ENCODE measurements around the gene PPP6R1.
"Not testable (repeated sequence)": the region's sequence is repeated elsewhere in the genome, so short reads cannot be mapped to it uniquely, and the experiment has no call there.

Gene PPP6R1

GRCh38 chr19:55224679-55225414, 34.0 kb downstream of the PPP6R1 start:
- DNase-seq (ENCODE audit: low read depth), result not testable (repeated sequence)

- no peak for DNase-seq (ENCODE audit: low read depth)
These were observed 34.7 kb downstream of the PPP6R1 start for GRCh38 chr19:55224038-55224665.

DNA sequence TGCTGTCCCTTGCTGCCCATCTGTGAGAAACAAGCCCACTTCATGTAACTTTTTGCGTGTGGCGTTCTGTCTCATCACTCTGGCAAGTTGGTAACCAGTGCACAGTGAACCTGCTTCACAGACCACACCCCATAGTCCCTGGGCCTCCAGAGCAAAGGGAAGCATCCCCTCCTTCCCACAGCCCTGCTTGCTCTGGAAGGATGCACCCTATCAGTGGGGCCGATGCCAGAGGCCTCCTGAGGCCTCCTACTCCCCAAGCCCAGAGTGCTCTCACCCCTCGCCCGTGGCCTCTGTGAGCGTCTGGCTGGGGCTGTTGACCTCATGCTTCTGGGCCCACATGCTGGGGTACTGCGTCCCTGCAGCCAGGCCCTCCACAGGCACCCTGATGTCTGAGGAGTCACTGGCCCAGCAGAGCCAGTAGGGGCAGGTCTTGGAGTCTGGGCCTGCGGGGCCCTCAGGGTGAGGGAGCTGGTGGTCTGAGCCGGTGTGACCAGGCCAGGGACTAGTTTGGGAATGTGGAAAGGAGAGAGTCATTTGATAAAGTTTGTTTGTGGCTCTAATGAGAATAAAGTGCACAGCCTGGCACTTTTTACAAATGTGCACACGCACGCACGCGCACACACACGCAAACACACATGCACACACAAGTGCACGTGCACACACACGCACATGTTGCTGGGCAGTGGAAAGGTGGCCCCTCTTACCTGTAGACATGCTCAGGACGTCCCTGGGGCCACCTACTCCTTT, 35.4 kb downstream of the PPP6R1 start:
- no peak for DNase-seq (ENCODE audit: low read depth)

DNA sequence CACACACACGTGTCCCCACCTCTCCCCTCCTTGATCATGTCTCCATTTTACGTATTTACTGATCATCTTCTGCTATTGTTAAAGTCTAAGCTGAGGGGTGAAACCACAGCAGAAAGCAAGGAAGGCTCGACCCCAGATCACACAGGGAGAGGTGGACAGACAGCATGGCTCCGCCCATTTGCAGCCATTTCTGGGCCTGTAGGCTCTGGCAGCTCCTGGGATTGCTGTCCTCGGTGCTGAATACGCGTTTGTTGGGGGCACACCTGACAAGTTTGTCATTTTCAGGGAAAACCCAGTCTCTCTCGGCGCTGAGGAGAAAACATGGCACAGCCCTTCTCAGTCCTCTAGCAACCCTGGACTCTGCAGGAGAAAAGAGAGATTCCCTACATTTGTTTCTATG, 38.3 kb downstream of the PPP6R1 start:
- DNase-seq (ENCODE audit: low read depth), result no peak

- DNase-seq (ENCODE audit: low read depth), result peak; percentile 97
These were observed 42.2 kb downstream of the PPP6R1 start for GRCh38 chr19:55216461-55217198.

- no peak for DNase-seq (ENCODE audit: low read depth)
These were observed 45.3 kb downstream of the PPP6R1 start for GRCh38 chr19:55213547-55213946.

DNA sequence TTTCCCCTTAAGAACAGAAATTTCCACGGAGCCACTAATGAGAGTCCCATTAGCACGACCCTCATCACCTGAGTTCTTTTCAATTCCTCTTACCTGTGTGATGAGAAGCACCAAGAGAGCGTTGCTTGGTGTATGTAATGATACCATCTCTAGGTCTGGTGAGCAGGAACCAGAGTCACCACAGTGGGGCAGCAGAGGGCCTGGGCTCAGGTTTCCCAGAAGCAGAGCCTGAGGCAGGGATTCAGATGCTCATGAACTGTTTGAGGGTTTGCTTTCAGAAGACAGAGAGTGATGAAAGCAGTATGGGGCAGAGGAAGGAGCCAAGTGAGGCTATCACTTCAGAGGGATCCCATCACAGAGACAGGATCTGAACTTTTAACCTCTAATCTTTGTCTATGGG, 46.4 kb downstream of the PPP6R1 start:
- DNase-seq (ENCODE audit: low read depth), result no peak

- peak; percentile 71 for DNase-seq (ENCODE audit: low read depth)
These were observed 48.9 kb downstream of the PPP6R1 start for GRCh38 chr19:55209693-55210472.

GRCh38 chr19:55208880-55209692, 49.7 kb downstream of the PPP6R1 start, which contains the start of gene PTPRH:
Gene PTPRH (minus strand): TSS chr19:55209501. CDS start chr19:55209433, 68 bp downstream.
- no peak for DNase-seq (ENCODE audit: low read depth)

- peak; percentile 60 for DNase-seq (ENCODE audit: low read depth)
These were observed 51.9 kb downstream of the PPP6R1 start for GRCh38 chr19:55206664-55207500.

DNA sequence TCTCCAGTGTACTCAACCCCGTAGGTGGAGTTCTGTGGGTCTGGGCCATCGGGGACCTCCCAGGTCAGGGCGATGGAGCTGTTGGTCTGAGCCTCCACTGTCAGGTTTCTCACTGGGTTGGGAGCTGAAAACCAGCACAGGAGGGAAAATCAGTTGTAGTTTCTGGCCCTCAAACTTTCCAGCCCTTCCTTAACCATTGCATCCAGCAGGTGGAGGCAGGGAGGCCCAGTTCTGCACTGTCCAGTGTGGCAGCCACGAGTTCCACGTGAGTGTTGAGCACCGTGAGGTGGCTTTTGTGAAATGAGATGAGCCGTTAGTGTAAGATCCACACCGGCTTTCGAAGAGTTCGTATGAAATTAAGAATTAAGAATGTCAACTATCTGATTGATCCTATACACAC, 56.6 kb downstream of the PPP6R1 start:
- not testable (repeated sequence) for DNase-seq (ENCODE audit: low read depth)

DNA sequence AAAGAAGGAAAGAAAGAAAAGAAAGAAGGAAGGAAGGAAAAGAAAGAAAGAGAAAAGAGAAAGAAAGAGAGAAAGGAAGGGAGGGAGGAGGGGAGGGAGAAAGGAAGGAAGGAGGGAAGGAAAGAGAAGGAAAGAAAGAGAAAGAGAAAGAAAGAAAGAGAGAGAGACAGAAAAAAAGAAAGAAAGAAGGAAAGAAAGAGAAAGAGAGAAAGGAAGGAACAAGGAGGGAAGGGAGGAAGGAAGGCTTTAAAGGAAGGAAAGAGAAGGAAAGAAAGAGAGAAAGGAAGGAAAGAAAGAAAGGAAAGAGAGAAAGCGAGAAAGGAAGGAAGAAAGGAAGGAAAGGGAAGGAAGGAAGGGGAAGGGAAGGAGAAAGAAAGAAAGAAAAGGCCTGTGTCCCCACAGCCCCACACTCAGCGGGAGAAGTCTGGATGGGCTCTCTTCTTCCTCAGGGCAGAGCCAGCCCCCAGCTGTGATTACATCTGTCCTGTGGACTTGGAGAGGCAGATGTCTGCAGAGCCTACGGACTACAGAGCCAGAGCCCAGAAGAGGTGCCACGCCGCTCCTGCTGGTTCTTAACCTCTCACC, 59.1 kb downstream of the PPP6R1 start:
- no peak for DNase-seq (ENCODE audit: low read depth)

GRCh38 chr19:55198651-55199050, 60.2 kb downstream of the PPP6R1 start:
- DNase-seq (ENCODE audit: low read depth), result no peak

DNA sequence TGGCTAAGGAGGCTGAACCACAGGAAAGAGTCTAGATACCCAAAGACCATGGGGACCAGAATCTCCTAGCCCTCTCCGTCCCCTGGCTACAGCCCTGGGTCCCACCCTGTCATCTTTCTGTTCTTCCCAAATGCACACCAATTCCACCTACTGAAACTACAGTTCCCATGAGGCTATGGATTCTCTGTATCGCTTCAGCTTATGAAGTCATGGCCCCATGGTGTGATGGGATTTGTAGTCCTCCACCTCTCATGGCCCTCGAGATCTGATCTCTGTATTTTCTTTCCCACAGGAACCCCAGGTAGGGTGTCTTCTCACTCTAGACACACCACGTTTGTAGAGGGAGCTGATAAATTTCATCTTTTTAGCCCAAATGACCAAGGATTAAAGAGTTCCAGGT, 61.3 kb downstream of the PPP6R1 start:
- no peak for DNase-seq (ENCODE audit: low read depth)

DNA sequence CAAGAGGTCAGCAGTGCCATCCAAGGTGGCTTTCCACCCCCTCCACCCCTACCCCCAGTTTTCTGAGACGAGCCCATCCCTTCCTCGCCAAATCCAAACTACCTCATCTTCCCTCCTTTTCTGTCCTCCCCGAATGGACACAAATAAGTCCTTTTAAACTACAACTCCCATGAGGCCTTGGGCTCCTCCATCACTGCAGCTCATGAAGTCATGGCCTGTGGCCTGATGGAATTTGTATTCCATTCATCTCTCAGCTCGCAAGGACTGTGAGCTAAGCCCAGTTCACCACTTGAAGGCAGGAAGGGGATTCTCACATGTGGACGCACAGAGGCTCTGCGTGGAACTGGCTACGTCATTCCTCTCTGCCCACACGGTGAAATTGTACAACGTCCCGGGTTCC, 62.0 kb downstream of the PPP6R1 start:
- DNase-seq (ENCODE audit: low read depth), result no peak

DNA sequence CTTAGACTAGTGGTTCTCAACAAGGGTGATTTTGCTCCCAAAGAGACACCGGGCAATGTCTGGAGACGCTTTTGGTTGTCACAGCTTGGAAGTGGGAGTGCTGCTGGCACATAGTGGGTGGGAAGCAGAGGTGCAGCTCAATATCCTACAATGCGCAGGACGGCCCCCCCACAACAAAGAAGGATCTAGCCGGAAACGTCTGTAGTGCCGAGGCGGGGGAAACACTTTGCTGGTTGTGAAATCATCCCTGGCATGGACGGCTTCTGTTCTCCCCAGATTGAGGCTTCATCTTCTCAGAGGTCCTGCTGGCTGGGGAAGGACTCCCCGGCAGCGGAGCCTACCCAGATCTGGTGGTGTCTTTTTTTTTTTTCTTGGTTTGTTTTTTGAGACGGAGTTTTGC, 65.3 kb downstream of the PPP6R1 start:
- no peak for DNase-seq (ENCODE audit: low read depth)

DNA sequence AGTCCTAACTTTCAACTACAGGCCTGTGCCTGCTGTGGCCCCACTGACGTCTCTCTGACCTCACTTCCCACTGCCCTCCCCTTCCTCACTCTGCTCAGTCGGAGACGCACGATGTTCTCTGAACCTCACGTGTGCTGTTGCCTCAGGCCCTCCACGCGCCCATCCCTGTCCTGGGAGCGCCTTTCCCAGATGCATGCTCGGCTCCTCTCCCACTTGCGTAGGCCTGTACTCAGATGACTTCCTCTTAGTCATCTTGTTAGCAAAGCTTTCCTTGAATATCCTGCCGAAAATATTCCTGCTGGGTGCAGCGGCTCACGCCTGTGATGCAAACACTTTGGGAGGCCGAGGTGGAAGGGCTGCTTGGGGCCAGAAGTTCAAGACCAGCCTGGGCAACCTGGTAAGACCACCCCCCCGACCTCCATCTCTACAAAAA, 69.4 kb downstream of the PPP6R1 start:
- DNase-seq (ENCODE audit: low read depth), result peak; percentile 92

DNA sequence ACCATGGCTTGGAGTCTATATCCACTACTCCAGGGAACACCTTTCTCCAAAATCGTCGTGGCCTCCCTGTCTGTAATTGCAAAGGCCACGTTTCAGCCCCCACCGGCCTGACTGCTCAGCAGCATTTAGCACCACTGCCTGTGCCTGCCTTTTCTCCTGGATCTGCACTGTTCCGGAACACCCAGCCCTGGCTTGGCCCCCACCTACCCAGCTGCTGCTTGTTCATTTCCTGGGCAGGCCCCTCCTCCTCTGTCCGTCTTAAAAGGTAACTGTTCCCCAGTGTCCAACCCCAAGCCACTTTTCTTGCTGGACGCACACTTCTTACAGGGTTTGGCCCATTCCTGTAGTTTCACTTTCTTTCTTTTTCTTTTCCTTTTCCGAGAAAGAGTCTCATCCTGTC, 70.2 kb downstream of the PPP6R1 start:
- DNase-seq (ENCODE audit: low read depth), result no peak

DNA sequence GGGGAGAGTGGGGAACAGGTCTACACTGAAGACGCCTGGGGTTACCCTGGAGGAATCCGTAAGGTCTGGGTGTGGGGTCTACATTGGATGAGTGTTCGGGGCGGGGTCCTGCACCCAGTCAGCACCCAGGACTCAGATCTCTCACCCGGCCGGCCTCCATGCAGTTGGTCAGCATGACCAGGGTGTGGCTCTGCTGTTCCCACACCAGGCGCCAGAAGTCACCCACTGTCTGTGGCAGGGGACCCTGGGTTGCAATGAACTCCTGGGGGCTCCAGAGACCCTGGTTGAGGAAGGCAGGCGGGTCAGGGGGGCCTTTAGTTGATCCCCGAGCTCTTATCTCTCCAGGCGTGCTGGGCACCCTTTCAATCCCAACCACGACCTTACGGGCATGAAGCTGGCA, 72.7 kb downstream of the PPP6R1 start:
- no peak for DNase-seq (ENCODE audit: low read depth)

All from fibroblast of gingiva (primary cell).